ENCODE data around the gene JARID2.

DNA sequence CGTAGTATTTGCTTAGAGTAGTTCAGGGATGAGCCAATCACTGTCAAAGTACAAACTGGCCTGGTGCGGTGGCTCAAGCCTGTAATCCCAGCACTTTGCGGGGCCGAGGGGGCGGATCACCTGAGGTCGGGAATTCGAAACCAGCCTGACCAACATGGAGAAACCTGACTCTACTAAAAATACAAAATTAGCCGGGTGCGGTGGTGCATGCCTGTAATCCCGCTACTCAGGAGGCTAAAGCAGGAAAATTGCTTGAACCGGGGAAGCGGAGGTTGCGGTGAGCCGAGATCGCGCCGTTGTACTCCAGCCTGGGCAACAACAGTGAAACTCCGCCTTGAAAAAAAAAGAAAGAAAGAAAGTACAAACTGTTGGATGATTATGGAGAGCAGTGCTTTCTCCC lies 27.5 kb upstream of the JARID2 start:
- TF ChIP-seq, protein P1, sequence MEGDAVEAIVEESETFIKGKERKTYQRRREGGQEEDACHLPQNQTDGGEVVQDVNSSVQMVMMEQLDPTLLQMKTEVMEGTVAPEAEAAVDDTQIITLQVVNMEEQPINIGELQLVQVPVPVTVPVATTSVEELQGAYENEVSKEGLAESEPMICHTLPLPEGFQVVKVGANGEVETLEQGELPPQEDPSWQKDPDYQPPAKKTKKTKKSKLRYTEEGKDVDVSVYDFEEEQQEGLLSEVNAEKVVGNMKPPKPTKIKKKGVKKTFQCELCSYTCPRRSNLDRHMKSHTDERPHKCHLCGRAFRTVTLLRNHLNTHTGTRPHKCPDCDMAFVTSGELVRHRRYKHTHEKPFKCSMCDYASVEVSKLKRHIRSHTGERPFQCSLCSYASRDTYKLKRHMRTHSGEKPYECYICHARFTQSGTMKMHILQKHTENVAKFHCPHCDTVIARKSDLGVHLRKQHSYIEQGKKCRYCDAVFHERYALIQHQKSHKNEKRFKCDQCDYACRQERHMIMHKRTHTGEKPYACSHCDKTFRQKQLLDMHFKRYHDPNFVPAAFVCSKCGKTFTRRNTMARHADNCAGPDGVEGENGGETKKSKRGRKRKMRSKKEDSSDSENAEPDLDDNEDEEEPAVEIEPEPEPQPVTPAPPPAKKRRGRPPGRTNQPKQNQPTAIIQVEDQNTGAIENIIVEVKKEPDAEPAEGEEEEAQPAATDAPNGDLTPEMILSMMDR (IDR thresholded peaks at IDR 0.05) = no peak
- no peak for TF ChIP-seq EP300 (IDR thresholded peaks at IDR 0.05)

All from suprapubic skin (tissue), 3 donors.